GM13976 (cell line): ENCODE measurements around the gene DRC3.

Experiments
- DNase-seq: peaks from one replicate; pipeline ENCODE4 v3.0.0; 2012; ENCODE audit warnings: low spot score
- in situ Hi-C: fragments of 300-500 bp; cut with MboI; formaldehyde crosslinking; loops from one replicate; pipeline ENCODE4 v1.12.0; 2022; ENCODE audit warnings: low sequenced_read_pairs, mixed read lengths, inconsistent platforms; ENCODE audit not compliant: unreplicated experiment
- TF ChIP-seq, protein P1 (sequence below): IDR thresholded peaks from 2 replicates; pipeline ENCODE4 v1.5.1; 2012; ENCODE audit warnings: borderline replicate concordance, mild to moderate bottlenecking; ENCODE audit not compliant: insufficient read depth; ENCODE audit errors: extremely low read depth, missing control alignments, control extremely low read depth

The DRC3 gene, protein sequence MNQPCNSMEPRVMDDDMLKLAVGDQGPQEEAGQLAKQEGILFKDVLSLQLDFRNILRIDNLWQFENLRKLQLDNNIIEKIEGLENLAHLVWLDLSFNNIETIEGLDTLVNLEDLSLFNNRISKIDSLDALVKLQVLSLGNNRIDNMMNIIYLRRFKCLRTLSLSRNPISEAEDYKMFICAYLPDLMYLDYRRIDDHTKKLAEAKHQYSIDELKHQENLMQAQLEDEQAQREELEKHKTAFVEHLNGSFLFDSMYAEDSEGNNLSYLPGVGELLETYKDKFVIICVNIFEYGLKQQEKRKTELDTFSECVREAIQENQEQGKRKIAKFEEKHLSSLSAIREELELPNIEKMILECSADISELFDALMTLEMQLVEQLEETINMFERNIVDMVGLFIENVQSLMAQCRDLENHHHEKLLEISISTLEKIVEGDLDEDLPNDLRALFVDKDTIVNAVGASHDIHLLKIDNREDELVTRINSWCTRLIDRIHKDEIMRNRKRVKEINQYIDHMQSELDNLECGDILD

DNA sequence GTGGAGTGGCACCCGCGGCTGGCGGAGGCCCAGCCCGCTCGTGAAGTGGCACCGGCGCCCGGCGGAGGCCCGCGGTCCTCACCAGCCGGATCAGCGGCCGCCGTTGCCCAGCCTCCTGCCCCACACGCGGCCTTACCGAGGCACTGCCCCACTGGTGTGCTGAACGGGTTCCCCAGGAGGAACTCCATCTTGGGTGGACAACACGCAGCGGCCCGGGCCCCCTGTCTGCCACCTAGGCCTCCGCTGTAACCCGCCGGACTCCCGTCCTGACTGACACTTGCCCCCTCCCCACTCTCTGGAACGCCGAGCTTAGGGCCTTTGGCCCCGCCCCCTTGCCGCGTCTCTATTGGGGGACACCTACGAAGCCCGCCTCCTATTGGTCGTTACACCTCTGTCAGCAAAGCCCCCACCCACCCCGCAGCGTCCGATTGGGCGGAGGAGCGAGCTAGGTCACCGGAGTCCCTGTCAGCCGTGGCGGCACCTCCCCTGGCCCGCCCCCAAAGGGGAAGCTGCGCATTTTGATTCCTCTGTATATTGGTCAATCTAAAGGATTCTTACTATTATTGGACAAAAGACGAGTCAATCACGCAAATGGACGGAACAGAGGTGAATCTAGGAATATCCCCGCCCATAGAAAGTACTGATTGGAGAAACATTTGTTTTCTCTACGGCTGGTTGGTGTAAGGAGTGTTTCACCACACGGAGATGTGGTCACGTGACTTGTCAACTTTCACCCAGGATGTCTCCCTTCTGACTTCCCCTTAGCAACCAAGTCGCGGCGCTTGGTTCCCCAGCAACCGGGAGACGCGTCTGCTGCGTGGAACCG lies at the start of gene DRC3, which contains the start of gene TOM1L2:
DRC3 (plus strand) TSS at position 737 of the 826 bp plus-strand sequence. CDS start 4,737 bp downstream, outside the sequence.
TOM1L2 (minus strand) TSS at position 275 of the 826 bp plus-strand sequence; CDS start at position 188, 87 bp downstream.
- TF ChIP-seq, protein P1, sequence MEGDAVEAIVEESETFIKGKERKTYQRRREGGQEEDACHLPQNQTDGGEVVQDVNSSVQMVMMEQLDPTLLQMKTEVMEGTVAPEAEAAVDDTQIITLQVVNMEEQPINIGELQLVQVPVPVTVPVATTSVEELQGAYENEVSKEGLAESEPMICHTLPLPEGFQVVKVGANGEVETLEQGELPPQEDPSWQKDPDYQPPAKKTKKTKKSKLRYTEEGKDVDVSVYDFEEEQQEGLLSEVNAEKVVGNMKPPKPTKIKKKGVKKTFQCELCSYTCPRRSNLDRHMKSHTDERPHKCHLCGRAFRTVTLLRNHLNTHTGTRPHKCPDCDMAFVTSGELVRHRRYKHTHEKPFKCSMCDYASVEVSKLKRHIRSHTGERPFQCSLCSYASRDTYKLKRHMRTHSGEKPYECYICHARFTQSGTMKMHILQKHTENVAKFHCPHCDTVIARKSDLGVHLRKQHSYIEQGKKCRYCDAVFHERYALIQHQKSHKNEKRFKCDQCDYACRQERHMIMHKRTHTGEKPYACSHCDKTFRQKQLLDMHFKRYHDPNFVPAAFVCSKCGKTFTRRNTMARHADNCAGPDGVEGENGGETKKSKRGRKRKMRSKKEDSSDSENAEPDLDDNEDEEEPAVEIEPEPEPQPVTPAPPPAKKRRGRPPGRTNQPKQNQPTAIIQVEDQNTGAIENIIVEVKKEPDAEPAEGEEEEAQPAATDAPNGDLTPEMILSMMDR = no peak
- in situ Hi-C loops = no loop called here
- DNase-seq = peak; percentile 98

DNA sequence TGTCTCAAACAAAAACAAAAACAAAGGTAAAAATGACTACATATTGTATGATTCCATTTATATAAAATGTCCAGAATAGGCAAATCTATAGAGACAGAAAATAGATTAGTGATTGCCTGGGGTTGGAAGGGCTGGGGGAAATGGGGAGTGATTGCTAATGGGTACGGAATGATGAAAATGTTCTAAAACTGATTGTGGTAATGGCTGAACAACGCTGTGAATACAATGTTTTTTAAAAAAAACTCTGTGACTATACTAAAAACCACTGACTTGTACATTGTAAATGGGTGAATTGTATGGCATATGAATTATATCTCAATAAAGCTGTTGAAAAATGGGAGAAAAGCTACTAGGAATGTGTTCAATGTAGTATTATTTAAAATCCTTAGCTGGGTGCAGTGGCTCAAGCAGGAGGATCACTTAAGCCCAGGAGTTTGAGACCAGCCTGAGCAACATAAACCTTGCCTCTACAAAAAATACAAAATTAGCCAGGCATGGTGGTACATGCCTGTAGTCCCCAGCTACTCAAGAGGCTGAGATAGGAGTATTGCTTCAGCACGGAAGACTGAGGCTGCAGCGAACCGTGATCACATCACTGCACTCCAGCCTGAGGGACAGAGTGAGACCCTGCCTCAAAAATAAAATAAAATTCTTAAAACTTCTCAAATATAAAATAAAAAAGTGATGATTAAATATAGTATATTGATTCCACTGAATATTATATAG lies 48.4 kb upstream of the DRC3 start:
- DNase-seq = no peak
- in situ Hi-C loops = no loop called here
- TF ChIP-seq, protein P1 = no peak

DNA sequence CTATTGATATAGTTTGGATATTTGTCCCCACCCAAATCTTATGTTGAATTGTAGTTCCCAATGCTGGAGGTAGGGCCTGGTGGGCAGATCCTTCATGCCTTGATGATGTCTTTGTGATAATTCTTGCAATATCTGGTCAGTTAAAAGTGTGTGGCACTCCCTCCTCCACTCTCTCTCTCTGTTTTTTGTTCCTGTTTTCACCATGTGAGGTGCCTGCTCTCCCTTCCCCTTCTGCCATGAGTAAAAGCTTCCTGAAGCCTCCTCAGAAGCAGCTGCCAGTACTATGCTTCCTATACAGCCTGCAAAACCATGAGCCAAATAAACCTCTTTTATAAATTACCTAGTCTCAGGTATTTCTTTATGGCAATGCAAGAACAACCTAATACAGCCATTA lies 47.8 kb upstream of the DRC3 start:
- in situ Hi-C loops = no loop called here
- TF ChIP-seq, protein P1 = no peak
- no peak for DNase-seq

DNA sequence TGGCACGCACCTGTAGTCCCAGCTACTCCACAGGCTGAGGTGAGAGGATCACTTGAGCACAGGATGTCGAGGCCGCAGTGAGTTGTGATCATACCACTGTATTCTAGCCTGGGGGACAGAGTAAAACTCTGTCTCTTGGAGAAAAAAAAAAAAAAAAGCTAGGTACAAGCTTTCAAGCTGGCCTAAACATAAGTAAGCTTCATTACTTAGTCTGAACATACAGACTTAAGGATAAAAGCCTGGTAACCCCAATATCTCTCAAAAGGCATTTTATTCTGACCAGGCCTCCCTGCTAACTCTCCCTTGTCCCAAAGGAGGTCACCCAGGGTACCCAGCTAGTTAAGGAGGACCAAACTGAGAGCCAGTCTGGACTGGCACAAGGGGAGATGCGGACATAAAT lies 46.6 kb upstream of the DRC3 start:
- no peak for DNase-seq
- TF ChIP-seq, protein P1 = no peak
- in situ Hi-C loops = no loop called here

DNA sequence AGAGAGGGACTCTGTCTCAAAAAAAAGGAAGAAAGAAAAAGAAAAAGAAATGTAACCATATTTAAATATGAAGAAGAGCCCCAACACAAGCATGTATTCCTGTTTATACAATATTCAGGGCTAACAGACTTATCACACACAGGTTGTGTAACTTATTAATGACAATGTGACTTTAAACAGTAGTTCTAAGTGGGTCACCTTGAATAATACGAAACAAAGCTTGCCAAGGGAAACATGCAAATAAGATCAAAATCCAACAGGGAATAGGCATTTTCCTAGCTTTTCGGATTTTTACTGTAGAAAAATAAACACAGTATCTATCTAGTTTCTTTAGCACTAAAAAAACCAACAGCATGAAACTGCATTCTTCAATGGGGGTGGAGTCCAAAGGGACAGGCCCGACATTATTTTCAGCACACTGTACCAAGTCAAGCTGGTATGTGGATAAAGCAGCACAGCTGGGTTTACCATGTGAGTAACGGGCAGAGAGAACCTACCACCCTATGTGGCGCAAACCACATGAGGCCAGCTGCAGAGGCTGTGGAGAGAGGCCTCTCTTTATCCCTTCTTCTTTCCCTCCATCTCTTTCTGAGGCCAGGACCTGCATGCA lies 45.7 kb upstream of the DRC3 start:
- in situ Hi-C loops = no loop called here
- no peak for DNase-seq
- TF ChIP-seq, protein P1 = no peak
